Measurements from ENCODE around the gene TMEM141.
"Not testable (repeated sequence)": the region's sequence is repeated elsewhere in the genome, so short reads cannot be mapped to it uniquely, and the experiment has no call there.

GRCh38 chr9:136842380-136842948 lies 51.3 kb downstream of the TMEM141 start, which contains the start of gene AJM1:
- TF ChIP-seq MYC (IDR thresholded peaks at IDR 0.05; ENCODE audit: low read depth, low read length) = not testable (repeated sequence)
- 0 out of 2 replicates have a peak, but pooled peaks have one; percentile 28 for TF ChIP-seq MAX (IDR thresholded peaks at IDR 0.05; ENCODE audit: low read depth, low read length)
- TF ChIP-seq CTCF (IDR thresholded peaks at IDR 0.05; ENCODE audit: low read depth, low read length) = peak; percentile 72

All from NB4 (cell line).